CD14-positive monocyte (primary cell): ENCODE results near the gene RPS6KA5. TPM values are rescaled to one million over a fixed set of nuclear protein-coding genes. Genes with fewer than 3 reads are reported as not detected.

ENCODE experiments used
- DNase-seq, 3 donors: peaks; one replicate each; pipeline ENCODE4 v3.0.0-alpha.2; 2011 to 2022
- H2AFZ ChIP-seq: 2 replicates; pipeline ENCODE4 v1.6.0; 2012; ENCODE audit warnings: mild to moderate bottlenecking, low read depth, low read length, inconsistent platforms; ENCODE audit not compliant: insufficient read depth, poor library complexity, severe bottlenecking
- H3K27ac ChIP-seq, 2 donors: 1 replicate in 1 of 2; 2 replicates in 1 of 2; pipeline ENCODE4 v1.5.1; 2012 to 2013; ENCODE audit warnings: low read length in 2 of 2, control low read depth in 1 of 2, inconsistent platforms in 1 of 2, low read depth in 1 of 2, mild to moderate bottlenecking in 1 of 2
- H3K27me3 ChIP-seq, 2 donors: one replicate each; pipeline versions ENCODE4 v1.6.0 to v1.6.1; 2011 to 2013; ENCODE audit warnings: low read length in 2 of 2; ENCODE audit not compliant: control insufficient read depth in 2 of 2, insufficient read depth in 2 of 2
- H3K36me3 ChIP-seq, 2 donors: replicated peaks in 1 of 2; 1 replicate in 1 of 2; 2 replicates in 1 of 2; pipeline versions ENCODE4 v1.5.1 to v1.6.1; 2012 to 2013; ENCODE audit warnings: low read length in 2 of 2, control low read depth in 1 of 2, inconsistent platforms in 1 of 2, mild to moderate bottlenecking in 1 of 2; ENCODE audit not compliant: insufficient read depth in 2 of 2, control insufficient read depth in 1 of 2
- H3K4me1 ChIP-seq, 2 donors: 1 replicate in 1 of 2; 2 replicates in 1 of 2; pipeline versions ENCODE4 v1.5.1 to v1.6.1; 2012 to 2013; ENCODE audit warnings: low read length in 2 of 2, control low read depth in 1 of 2, inconsistent platforms in 1 of 2, mild to moderate bottlenecking in 1 of 2, moderate library complexity in 1 of 2; ENCODE audit not compliant: insufficient read depth in 2 of 2, control insufficient read depth in 1 of 2
- H3K4me2 ChIP-seq: replicated peaks from 2 replicates; pipeline ENCODE3; 2012; ENCODE audit warnings: low read length, moderate library complexity, mild to moderate bottlenecking; ENCODE audit not compliant: poor library complexity, severe bottlenecking; ENCODE audit errors: extremely low read depth
- H3K4me3 ChIP-seq, 3 experiments: fragments of 200-600 bp in 1 of 3; sonication (generic) in 1 of 3; replicated peaks in 1 of 3; 1 replicate in 2 of 3; 2 replicates in 1 of 3; pipeline ENCODE4 v1.5.1; 2011 to 2013; ENCODE audit warnings: low read length in 3 of 3, mild to moderate bottlenecking in 3 of 3, control low read depth in 2 of 3, low read depth in 2 of 3, inconsistent platforms in 1 of 3, moderate library complexity in 1 of 3
- H3K79me2 ChIP-seq: 2 replicates; pipeline ENCODE4 v1.6.0; 2012; ENCODE audit warnings: mild to moderate bottlenecking, control low read depth, inconsistent platforms, low read length, moderate library complexity; ENCODE audit not compliant: insufficient read depth
- H3K9ac ChIP-seq: 2 replicates; pipeline ENCODE4 v1.6.0; 2017; ENCODE audit warnings: low read length, mild to moderate bottlenecking; ENCODE audit not compliant: insufficient read depth, poor library complexity, severe bottlenecking
- H3K9me3 ChIP-seq, 2 donors: replicated peaks in 1 of 2; 1 replicate in 1 of 2; 2 replicates in 1 of 2; pipeline versions ENCODE4 v1.5.1 to v1.6.1; 2012 to 2013; ENCODE audit warnings: low read length in 2 of 2, control low read depth in 1 of 2; ENCODE audit not compliant: control insufficient read depth in 1 of 2, insufficient read depth in 1 of 2
- H4K20me1 ChIP-seq: 2 replicates; pipeline ENCODE4 v1.6.0; 2012; ENCODE audit warnings: mild to moderate bottlenecking, low read length, control low read depth, moderate library complexity; ENCODE audit not compliant: insufficient read depth
- H3K27ac Mint-ChIP-seq, 7 donors: one replicate each; pipeline ENCODE4 v1.8.0; 2020; ENCODE audit warnings: mild to moderate bottlenecking in 7 of 7, mixed read lengths in 7 of 7, moderate library complexity in 6 of 7, inconsistent platforms in 2 of 7
- H3K27me3 Mint-ChIP-seq, 3 donors: one replicate each; pipeline ENCODE4 v1.8.0; 2021 to 2022; ENCODE audit warnings: low read depth in 3 of 3, mild to moderate bottlenecking in 3 of 3, mixed read lengths in 3 of 3, moderate library complexity in 3 of 3, inconsistent platforms in 1 of 3
- H3K36me3 Mint-ChIP-seq, 2 donors: one replicate each; pipeline ENCODE4 v1.8.0; 2020; ENCODE audit warnings: mixed read lengths in 2 of 2, inconsistent platforms in 1 of 2, mild to moderate bottlenecking in 1 of 2
- H3K4me1 Mint-ChIP-seq: one replicate; pipeline ENCODE4 v1.8.0; 2020; ENCODE audit warnings: mild to moderate bottlenecking, mixed read lengths
- H3K4me3 Mint-ChIP-seq, 2 donors: one replicate each; pipeline ENCODE4 v1.8.0; 2020; ENCODE audit warnings: mild to moderate bottlenecking in 2 of 2, mixed read lengths in 2 of 2, moderate library complexity in 1 of 2
- H3K9me3 Mint-ChIP-seq, 7 donors: one replicate each; pipeline ENCODE4 v1.8.0; 2020 to 2022; ENCODE audit warnings: mixed read lengths in 7 of 7, mild to moderate bottlenecking in 6 of 7, moderate library complexity in 6 of 7, inconsistent platforms in 2 of 7
- CTCF ChIP-seq: fragments of 200-600 bp; IDR thresholded peaks from one replicate; pipeline ENCODE4 v1.8.0; 2022; ENCODE audit warnings: antibody characterized with exemption, mild to moderate bottlenecking
- WGBS: methylation state at CpG from one replicate; pipeline ENCODE4 v1.1.5; 2013; ENCODE audit warnings: missing lambda C conversion rate; ENCODE audit not compliant: insufficient coverage; 5-methylcytosine and 5-hydroxymethylcytosine counted together
- intact Hi-C, 2 donors: fragments of 100-400 bp; cut with micrococcal nuclease; formaldehyde crosslinking; loops; one replicate each; pipeline versions ENCODE4 v1.15.0 to v1.15.1; 2023
- polyA plus RNA-seq, 3 donors: library from polyadenylated mRNA; depleted of rRNA in 1 of 3; unstranded in 2 of 3; stranded (reverse) in 1 of 3; fragments of 300-500 nt in 2 of 3; fragments of >200 nt in 1 of 3; fragmentation: Illumina TruSeq in 2 of 3; gene quantifications; 1 replicate in 2 of 3; 2 replicates in 1 of 3; pipeline ENCODE4 v1.2.3, GENCODE V29; 2012 to 2021

RPS6KA5 gene
- polyA plus RNA-seq, 3 donors, result 4.4 to 10.1 (median 7.9) TPM

- H3K27me3 Mint-ChIP-seq, result no peaks in the 10 kb centered on the region
- no peak overlapping the region for H3K4me2 ChIP-seq
- H3K27ac Mint-ChIP-seq, result no peak overlapping the region
- peaks cover 37 to 43% of the 10 kb centered on the region in 2 donors for H3K36me3 Mint-ChIP-seq
- H3K27me3 ChIP-seq, result no peaks in the 10 kb centered on the region
- no peak for TF ChIP-seq CTCF
- H3K4me1 ChIP-seq, result no peaks in the 10 kb centered on the region
- H3K9ac ChIP-seq, result no peak overlapping the region
- H3K36me3 ChIP-seq, result peaks cover 22 to 54% of the 10 kb centered on the region in 2 donors
- peak in 1 of 3 donors; percentile 13 for DNase-seq
- no peaks in the 10 kb centered on the region for H3K79me2 ChIP-seq
- H3K27ac ChIP-seq, result no peak overlapping the region
- intact Hi-C loops, result loop anchor here in 1 of 2 donors (10.0 kb wide), 1 partner anchor 391 kb away; no protein-coding TSS in a partner anchor
- peaks cover 9% of the 10 kb centered on the region for H3K4me1 Mint-ChIP-seq
- H3K4me3 Mint-ChIP-seq, result no peak overlapping the region
- H3K4me3 ChIP-seq, result no peak overlapping the region
- H3K9me3 ChIP-seq, result no peaks in the 10 kb centered on the region
- H2AFZ ChIP-seq, result no peak overlapping the region
- WGBS, result 57% methylated on average over 1 of the region's 6 CpGs
- H4K20me1 ChIP-seq, result no peaks in the 10 kb centered on the region
- no peaks in the 10 kb centered on the region for H3K9me3 Mint-ChIP-seq
These were observed 166.2 kb downstream of the RPS6KA5 start for GRCh38 chr14:90894241-90894640.

- no peak overlapping the region for H2AFZ ChIP-seq
- H3K4me1 Mint-ChIP-seq, result peaks cover 9% of the 10 kb centered on the region
- no peaks in the 10 kb centered on the region for H3K79me2 ChIP-seq
- H3K4me2 ChIP-seq, result no peak overlapping the region
- no peak overlapping the region for H3K9ac ChIP-seq
- no peak for TF ChIP-seq CTCF
- peaks cover 15 to 46% of the 10 kb centered on the region in 2 donors for H3K36me3 ChIP-seq
- intact Hi-C loops, result loop anchor here in 1 of 2 donors (10.0 kb wide), 1 partner anchor 391 kb away; no protein-coding TSS in a partner anchor
- peaks cover 0 to 2% (median 0%) of the 10 kb centered on the region in 3 donors for H3K27me3 Mint-ChIP-seq
- WGBS, result no CpG with 5 or more reads among the region's 2 CpGs
- H3K9me3 Mint-ChIP-seq, result no peaks in the 10 kb centered on the region
- H3K27me3 ChIP-seq, result no peaks in the 10 kb centered on the region
- no peak overlapping the region for H3K27ac Mint-ChIP-seq
- H3K4me1 ChIP-seq, result no peaks in the 10 kb centered on the region
- no peak overlapping the region for H3K4me3 ChIP-seq
- no peak for DNase-seq
- peaks cover 30 to 36% of the 10 kb centered on the region in 2 donors for H3K36me3 Mint-ChIP-seq
- no peaks in the 10 kb centered on the region for H4K20me1 ChIP-seq
- no peak overlapping the region for H3K27ac ChIP-seq
- no peak overlapping the region for H3K4me3 Mint-ChIP-seq
- H3K9me3 ChIP-seq, result no peaks in the 10 kb centered on the region
These were observed 166.9 kb downstream of the RPS6KA5 start for GRCh38 chr14:90893510-90893909.
